Activated T-cell treated with anti-CD3 and anti-CD28 coated beads, Interleukin-2, amount 50 U/mL, for 24 hours (primary cell): ENCODE data around the gene RSRC2.
"Not testable (repeated sequence)": the region's sequence is repeated elsewhere in the genome, so short reads cannot be mapped to it uniquely, and the experiment has no call there.

ENCODE experiments used
- DNase-seq: peaks from one replicate; pipeline ENCODE4 v3.0.0-alpha.2; 2020
- H3K27ac Mint-ChIP-seq: 2 replicates; pipeline ENCODE4 v1.8.0; 2020; ENCODE audit warnings: mild to moderate bottlenecking, mixed read lengths
- H3K27me3 Mint-ChIP-seq: 2 replicates; pipeline ENCODE4 v1.8.0; 2020; ENCODE audit warnings: mixed read lengths
- H3K36me3 Mint-ChIP-seq: 2 replicates; pipeline ENCODE4 v1.8.0; 2020; ENCODE audit warnings: low read depth, mixed read lengths
- H3K4me1 Mint-ChIP-seq: 2 replicates; pipeline ENCODE4 v1.8.0; 2020; ENCODE audit warnings: low read depth, mixed read lengths
- H3K4me3 Mint-ChIP-seq: 2 replicates; pipeline ENCODE4 v1.8.0; 2020; ENCODE audit warnings: mild to moderate bottlenecking, moderate library complexity, mixed read lengths
- H3K9me3 Mint-ChIP-seq: 2 replicates; pipeline ENCODE4 v1.8.0; 2020; ENCODE audit warnings: mixed read lengths

Gene RSRC2

DNA sequence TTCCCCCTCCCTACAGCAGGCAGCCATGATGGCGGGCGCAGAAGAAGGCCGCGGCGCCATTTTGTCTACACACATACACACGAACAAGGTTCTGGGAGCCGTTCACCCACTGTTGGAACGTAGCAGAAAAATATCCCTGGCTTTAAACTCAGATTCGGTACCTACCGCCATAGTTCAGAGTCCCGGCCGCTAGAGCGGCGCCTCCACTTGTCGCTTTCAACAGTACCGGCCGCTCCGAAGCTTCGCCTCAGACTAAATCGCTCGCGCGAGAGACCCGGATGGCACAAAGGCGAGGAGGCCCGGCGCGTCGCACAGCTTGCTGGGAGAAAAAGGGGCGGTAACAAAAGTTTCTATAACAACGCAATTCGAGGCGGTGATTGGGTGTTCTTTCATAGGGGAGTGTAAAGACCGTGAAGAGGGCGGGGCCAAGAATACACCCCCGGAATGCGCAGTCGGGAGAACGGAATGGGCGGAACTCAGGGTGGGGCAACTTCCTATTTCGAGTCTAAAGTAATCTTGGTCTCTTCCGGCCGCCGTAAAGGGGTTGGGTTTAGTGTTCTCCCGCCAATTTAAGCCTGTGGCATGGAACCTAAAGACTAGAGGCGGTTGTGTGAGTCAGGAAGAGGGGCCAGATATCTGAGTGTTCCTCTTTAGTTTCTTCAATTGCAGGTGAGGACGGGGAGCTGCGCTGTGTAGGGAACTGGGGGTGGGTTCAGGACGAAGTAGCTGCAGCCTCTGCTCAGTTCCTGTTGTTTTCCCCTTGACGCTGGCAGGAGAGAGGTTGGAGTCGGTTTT is at the start of gene RSRC2, which contains the start of gene KNTC1:
TSS of gene RSRC2 (minus strand) at position 254 of the 795 bp plus-strand sequence. CDS start at position 171, 83 bp downstream.
TSS of gene KNTC1 (plus strand) at position 567 of the 795 bp plus-strand sequence. CDS start 2,815 bp downstream, outside the sequence.
- H3K9me3 Mint-ChIP-seq, result no peaks in the 10 kb centered on the region
- H3K4me3 Mint-ChIP-seq, result no peak within 1 kb of the TSS
- H3K36me3 Mint-ChIP-seq, result peaks cover 45% of the 10 kb centered on the region
- no peak within 1 kb of the TSS for H3K27ac Mint-ChIP-seq
- no peaks in the 10 kb centered on the region for H3K27me3 Mint-ChIP-seq
- peak; percentile 94 for DNase-seq
- H3K4me1 Mint-ChIP-seq, result peaks cover 36% of the 10 kb centered on the region

DNA sequence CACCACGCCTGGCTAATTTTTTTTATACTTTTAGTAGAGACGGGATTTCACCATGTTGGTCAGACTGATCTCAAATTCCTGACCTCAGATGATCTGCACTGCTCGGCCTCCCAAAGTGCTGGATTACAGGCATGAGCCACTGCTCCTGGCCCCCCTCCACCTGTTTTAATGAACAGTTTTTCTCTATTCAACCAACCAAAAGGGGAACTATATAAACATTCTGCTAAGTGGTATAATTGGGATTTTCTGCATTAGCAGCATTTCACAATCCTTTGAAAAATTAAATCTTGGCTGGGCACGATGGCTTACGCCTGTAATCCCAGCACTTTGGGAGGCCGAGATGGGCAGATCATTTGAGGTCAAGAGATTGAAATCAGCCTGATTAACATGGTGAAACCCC is 45.1 kb upstream of the RSRC2 start:
- Mint-ChIP-seq H3K36me3 (peaks cover 90% of the 10 kb centered on the region), H3K4me3 (no peak overlapping the region), H3K9me3 (no peaks in the 10 kb centered on the region), H3K27ac (no peak overlapping the region), H3K27me3 (no peaks in the 10 kb centered on the region), H3K4me1 (peaks cover 4% of the 10 kb centered on the region)
- DNase-seq, result no peak

- peaks cover 85% of the 10 kb centered on the region for H3K36me3 Mint-ChIP-seq
- H3K4me1 Mint-ChIP-seq, result not testable (repeated sequence)
These were observed 43.3 kb upstream of the RSRC2 start for GRCh38 chr12:122570006-122570405.

GRCh38 chr12:122569288-122569687 is 42.6 kb upstream of the RSRC2 start:
- Mint-ChIP-seq H3K4me1 (peaks cover 4% of the 10 kb centered on the region), H3K9me3 (no peaks in the 10 kb centered on the region), H3K36me3 (peaks cover 82% of the 10 kb centered on the region), H3K27ac (no peak overlapping the region), H3K4me3 (no peak overlapping the region), H3K27me3 (no peaks in the 10 kb centered on the region)
- DNase-seq, result no peak

More at GRCh38 chr12:122570006-122570405, 43.3 kb upstream of the RSRC2 start:
- DNase-seq, H3K27ac Mint-ChIP-seq, H3K4me3 Mint-ChIP-seq, H3K27me3 Mint-ChIP-seq, H3K9me3 Mint-ChIP-seq: not testable (repeated sequence)

DNA sequence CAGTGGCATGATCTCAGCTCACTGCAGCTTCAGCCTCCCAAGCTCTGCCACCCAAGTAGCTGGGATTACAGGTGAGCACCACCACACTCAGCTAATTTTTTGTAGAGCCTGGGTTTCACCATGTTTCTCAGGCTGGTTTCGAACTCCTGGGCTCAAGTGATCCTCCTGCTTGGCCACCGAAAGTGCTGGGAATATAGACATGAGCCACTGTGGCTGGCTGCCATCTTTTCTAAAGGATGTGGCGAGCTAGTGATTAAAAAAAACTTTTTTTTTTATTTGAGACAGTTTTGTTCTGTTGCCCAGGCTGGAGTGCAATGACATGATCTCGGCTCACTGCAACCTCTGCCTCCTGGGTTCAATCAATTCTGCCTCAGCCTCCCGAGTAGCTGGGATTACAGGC is 40.1 kb upstream of the RSRC2 start:
- H3K27me3 Mint-ChIP-seq, H3K9me3 Mint-ChIP-seq, H3K27ac Mint-ChIP-seq, H3K4me3 Mint-ChIP-seq, H3K4me1 Mint-ChIP-seq, DNase-seq: not testable (repeated sequence)
- H3K36me3 Mint-ChIP-seq, result peaks cover 80% of the 10 kb centered on the region

GRCh38 chr12:122563361-122563760 is 36.6 kb upstream of the RSRC2 start:
- peaks cover 6% of the 10 kb centered on the region for H3K4me1 Mint-ChIP-seq
- no peak for DNase-seq
- H3K27ac Mint-ChIP-seq, result no peak overlapping the region
- no peaks in the 10 kb centered on the region for H3K27me3 Mint-ChIP-seq
- peaks cover 77% of the 10 kb centered on the region for H3K36me3 Mint-ChIP-seq
- no peaks in the 10 kb centered on the region for H3K9me3 Mint-ChIP-seq
- H3K4me3 Mint-ChIP-seq, result no peak overlapping the region

- no peaks in the 10 kb centered on the region for H3K9me3 Mint-ChIP-seq
- H3K27me3 Mint-ChIP-seq, result no peaks in the 10 kb centered on the region
- no peak for DNase-seq
- no peak overlapping the region for H3K4me3 Mint-ChIP-seq
- H3K36me3 Mint-ChIP-seq, result peaks cover 87% of the 10 kb centered on the region
- peaks cover 6% of the 10 kb centered on the region for H3K4me1 Mint-ChIP-seq
- peak overlapping the region; percentile 5 for H3K27ac Mint-ChIP-seq
These were observed 33.4 kb upstream of the RSRC2 start for GRCh38 chr12:122560138-122560537.

- no peaks in the 10 kb centered on the region for H3K27me3 Mint-ChIP-seq
- H3K36me3 Mint-ChIP-seq, result peaks cover 92% of the 10 kb centered on the region
- no peak for DNase-seq
- peak overlapping the region; percentile 71 for H3K27ac Mint-ChIP-seq
- H3K9me3 Mint-ChIP-seq, result no peaks in the 10 kb centered on the region
- no peak overlapping the region for H3K4me3 Mint-ChIP-seq
- peaks cover 6% of the 10 kb centered on the region for H3K4me1 Mint-ChIP-seq
These were observed 32.3 kb upstream of the RSRC2 start for GRCh38 chr12:122558745-122559641.

DNA sequence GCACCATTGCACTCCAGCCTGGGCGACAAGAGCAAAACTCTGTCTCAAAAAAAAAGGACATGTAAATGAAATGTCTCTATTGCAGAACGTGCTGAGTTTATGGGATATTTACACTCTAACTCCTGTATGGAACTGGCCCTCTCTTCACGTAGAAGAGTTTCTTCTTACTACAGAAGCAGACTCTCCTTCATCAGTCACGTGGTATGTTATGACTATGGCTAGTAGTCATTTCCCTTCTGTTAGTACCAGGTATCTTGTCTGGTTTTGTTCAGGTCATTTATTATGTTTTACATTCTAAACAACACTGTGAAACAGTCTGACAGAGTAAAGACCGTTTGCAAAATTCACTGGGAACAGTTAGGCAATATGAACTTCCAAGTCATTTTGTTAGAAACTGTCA is 20.6 kb upstream of the RSRC2 start:
- no peaks in the 10 kb centered on the region for H3K4me1 Mint-ChIP-seq
- H3K36me3 Mint-ChIP-seq, result peaks cover 85% of the 10 kb centered on the region
- no peaks in the 10 kb centered on the region for H3K9me3 Mint-ChIP-seq
- no peak for DNase-seq
- H3K4me3 Mint-ChIP-seq, result no peak overlapping the region
- no peak overlapping the region for H3K27ac Mint-ChIP-seq
- H3K27me3 Mint-ChIP-seq, result no peaks in the 10 kb centered on the region

DNA sequence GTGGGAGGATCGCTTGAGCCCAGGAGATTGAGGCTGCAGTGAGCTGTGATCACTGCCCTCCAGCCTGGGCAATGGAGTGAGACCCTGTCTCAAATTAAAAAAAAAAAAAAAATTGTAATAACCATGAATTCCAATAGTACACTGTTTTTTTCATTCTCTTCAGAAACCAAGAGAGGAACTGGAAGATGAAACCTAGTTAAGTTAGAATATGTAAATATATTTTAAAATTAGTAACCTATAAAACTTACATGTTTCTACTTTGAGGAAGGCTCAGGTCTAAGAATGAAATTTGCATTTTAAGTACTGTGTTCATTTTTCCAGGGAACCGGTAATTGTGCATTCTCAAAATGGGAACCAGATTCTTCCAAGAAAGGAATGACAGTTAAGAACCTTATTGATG is 19.1 kb upstream of the RSRC2 start:
- Mint-ChIP-seq H3K9me3 (no peaks in the 10 kb centered on the region), H3K4me3 (no peak overlapping the region), H3K36me3 (peaks cover 80% of the 10 kb centered on the region), H3K27me3 (no peaks in the 10 kb centered on the region), H3K4me1 (no peaks in the 10 kb centered on the region), H3K27ac (no peak overlapping the region)
- DNase-seq, result no peak

GRCh38 chr12:122544537-122544936 is 17.8 kb upstream of the RSRC2 start:
- H3K9me3 Mint-ChIP-seq, result no peaks in the 10 kb centered on the region
- peaks cover 76% of the 10 kb centered on the region for H3K36me3 Mint-ChIP-seq
- no peaks in the 10 kb centered on the region for H3K27me3 Mint-ChIP-seq
- DNase-seq, result no peak
- H3K27ac Mint-ChIP-seq, result no peak overlapping the region
- H3K4me1 Mint-ChIP-seq, result no peaks in the 10 kb centered on the region
- H3K4me3 Mint-ChIP-seq, result no peak overlapping the region

DNA sequence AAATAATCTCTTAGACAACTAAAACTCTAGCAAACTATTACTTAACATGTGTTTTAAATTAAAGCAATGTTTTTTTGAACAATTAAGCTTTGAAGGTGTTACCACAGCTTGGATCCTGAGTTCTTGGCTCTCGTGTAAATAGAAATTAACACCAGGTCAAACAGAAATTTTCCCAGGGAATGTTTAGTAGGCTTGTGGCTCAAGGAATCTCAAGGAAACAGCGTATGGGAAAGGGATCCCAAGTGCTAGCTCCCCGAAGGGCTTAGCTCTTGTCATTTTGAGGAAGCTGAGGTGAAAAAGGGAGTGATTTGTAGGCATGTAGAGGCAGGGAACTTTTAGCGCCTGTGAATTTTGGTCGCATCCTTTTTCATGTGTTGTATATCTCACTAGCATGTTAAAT is 11.8 kb upstream of the RSRC2 start:
- Mint-ChIP-seq H3K9me3 (no peaks in the 10 kb centered on the region), H3K4me3 (no peak overlapping the region), H3K27ac (no peak overlapping the region), H3K4me1 (no peaks in the 10 kb centered on the region), H3K36me3 (peaks cover 85% of the 10 kb centered on the region), H3K27me3 (no peaks in the 10 kb centered on the region)
- DNase-seq, result no peak

- H3K4me3 Mint-ChIP-seq, result no peak overlapping the region
- H3K27ac Mint-ChIP-seq, result no peak overlapping the region
- H3K27me3 Mint-ChIP-seq, result no peaks in the 10 kb centered on the region
- H3K36me3 Mint-ChIP-seq, result peaks cover 88% of the 10 kb centered on the region
- H3K4me1 Mint-ChIP-seq, result no peaks in the 10 kb centered on the region
- DNase-seq, result no peak
- no peaks in the 10 kb centered on the region for H3K9me3 Mint-ChIP-seq
These were observed 10.3 kb upstream of the RSRC2 start for GRCh38 chr12:122537021-122537420.

DNA sequence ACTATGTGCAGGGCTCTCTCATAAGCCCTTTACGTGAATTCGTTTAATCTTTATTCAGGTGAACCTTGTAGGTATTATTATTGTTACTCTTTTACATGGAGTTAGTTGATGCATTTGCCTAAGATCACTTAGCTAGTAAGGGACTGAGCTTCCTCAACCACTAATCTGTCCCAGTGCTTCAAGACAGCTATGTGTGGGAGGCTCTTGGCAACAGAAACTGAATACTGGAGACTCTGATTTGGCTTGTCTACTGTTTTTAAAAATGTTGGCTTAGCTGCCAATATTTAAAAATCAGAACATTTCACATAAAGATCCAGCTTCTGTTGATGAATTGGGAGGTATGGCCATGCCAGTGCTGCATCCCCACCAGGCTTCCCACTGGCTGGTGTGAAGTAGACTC is 7.1 kb upstream of the RSRC2 start:
- peaks cover 76% of the 10 kb centered on the region for H3K36me3 Mint-ChIP-seq
- H3K27me3 Mint-ChIP-seq, result no peaks in the 10 kb centered on the region
- H3K4me3 Mint-ChIP-seq, result no peak overlapping the region
- no peak for DNase-seq
- no peaks in the 10 kb centered on the region for H3K9me3 Mint-ChIP-seq
- peaks cover 11% of the 10 kb centered on the region for H3K4me1 Mint-ChIP-seq
- H3K27ac Mint-ChIP-seq, result no peak overlapping the region

- DNase-seq, result no peak
- no peak overlapping the region for H3K4me3 Mint-ChIP-seq
- H3K36me3 Mint-ChIP-seq, result peaks cover 45% of the 10 kb centered on the region
- H3K9me3 Mint-ChIP-seq, result no peaks in the 10 kb centered on the region
- H3K27me3 Mint-ChIP-seq, result no peaks in the 10 kb centered on the region
- H3K4me1 Mint-ChIP-seq, result peaks cover 17% of the 10 kb centered on the region
- peak overlapping the region; percentile 40 for H3K27ac Mint-ChIP-seq
These were observed 2.3 kb upstream of the RSRC2 start for GRCh38 chr12:122528992-122529391.
